HG03095 (cell line): ENCODE data around the gene GALNT11.
"Not testable (repeated sequence)": the region's sequence is repeated elsewhere in the genome, so short reads cannot be mapped to it uniquely, and the experiment has no call there.

ENCODE experiments used
- ATAC-seq: cut with Tn5 transposase; IDR thresholded peaks from one replicate; pipeline ENCODE4 v1.9.1; 2021; ENCODE audit warnings: moderate library complexity; ENCODE audit not compliant: unreplicated experiment

The GALNT11 gene

GRCh38 chr7:152025077-152025936 is at the start of gene GALNT11:
Gene GALNT11 (plus strand): TSS chr7:152025674. CDS start chr7:152094228, 68,554 bp downstream.
- peak; percentile 95 for ATAC-seq

- no peak for ATAC-seq
These were observed 46.9 kb upstream of the GALNT11 start for GRCh38 chr7:151978616-151979015.

GRCh38 chr7:151981223-151981622 is 44.3 kb upstream of the GALNT11 start:
- no peak for ATAC-seq

DNA sequence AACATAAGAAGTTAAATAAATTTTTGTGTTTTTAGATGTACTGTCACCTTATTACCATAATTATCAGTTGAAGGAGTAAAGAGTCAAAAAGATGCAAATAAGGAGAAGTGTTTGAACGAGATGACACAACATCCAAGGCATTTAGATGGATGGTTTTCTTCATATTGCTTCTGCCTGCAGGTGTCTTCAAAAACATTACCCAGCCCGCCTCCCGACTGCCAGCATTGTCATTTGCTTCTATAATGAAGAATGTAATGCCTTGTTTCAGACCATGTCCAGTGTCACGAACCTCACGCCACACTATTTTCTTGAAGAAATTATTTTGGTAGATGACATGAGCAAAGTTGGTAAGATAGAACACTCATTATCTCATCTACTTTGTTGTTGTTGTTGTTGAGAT is 42.7 kb upstream of the GALNT11 start:
- no peak for ATAC-seq

DNA sequence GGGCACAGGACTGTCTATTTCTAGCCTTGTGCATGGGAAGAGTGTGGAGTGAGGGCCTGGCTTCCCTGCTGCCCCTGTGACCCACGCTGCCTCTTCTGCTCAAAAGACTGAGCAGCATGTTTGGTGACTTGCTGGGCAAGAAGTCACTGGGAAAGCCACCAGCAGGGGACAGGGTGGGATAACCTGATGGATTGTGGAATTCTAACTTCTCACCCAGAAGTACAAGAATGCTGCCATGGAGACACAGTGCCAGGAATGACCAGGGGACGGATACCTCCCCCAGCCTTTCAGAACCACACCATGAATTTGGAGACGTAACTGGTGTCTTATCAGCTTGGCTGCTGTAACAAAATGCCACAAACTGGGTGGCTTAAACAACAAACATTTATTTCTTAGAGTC is 40.9 kb upstream of the GALNT11 start:
- no peak for ATAC-seq

DNA sequence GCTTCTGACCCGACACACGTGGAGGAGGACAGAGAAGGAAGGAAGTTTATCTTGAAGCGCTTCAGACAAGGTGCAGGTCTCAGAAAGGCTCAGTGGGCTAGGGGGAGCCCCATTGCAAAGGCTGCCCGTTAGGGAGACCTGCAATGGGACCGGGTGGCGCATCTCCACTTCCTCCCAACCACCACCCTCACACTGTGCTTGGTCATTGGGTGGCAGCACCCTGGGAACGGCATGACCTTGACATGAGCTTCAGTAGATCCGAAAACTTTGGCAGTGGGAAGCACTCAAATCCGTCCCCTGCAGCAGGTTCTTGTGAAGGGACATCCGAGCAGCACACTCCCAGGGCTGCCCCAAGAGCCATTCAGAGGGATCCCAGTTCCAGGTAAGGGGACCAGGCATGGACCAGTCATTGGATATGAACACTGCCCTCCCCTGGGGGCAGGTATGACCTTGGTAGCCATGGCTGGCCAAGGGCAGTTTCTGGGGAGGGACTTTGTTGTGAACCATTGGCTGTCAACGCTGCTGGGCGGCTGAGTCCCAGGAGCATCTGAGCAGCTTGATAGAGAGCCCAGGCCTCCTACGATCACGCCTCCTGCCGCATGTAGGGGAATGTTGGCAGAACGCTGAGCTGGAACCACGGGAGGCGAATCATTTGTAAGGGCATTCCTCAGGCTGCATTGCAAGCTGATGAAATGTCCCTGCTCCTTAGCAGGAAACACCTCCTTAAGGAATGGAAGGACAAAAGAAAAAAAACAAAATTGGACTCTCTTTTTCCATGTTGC is 37.5 kb upstream of the GALNT11 start:
- no peak for ATAC-seq

DNA sequence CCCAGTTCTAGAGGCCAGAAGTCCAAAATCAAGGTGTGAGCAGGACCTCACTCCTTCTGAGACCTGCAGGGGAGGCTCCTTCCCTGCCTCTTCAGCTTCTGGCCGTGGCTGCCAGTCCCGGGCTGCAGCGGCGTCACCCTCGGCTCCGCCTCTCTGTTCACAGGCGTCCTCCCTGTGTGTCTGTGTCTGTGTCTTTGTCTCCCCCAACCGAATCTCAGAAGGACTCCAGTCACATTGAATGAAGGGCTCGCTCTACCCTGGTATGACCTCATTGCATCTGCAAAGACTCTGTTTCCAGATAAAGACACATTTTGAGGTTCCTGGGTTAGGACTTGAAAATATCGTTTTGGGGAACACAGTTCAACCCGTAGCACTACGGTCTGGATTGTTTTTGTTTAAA is 33.1 kb upstream of the GALNT11 start:
- ATAC-seq, result no peak

DNA sequence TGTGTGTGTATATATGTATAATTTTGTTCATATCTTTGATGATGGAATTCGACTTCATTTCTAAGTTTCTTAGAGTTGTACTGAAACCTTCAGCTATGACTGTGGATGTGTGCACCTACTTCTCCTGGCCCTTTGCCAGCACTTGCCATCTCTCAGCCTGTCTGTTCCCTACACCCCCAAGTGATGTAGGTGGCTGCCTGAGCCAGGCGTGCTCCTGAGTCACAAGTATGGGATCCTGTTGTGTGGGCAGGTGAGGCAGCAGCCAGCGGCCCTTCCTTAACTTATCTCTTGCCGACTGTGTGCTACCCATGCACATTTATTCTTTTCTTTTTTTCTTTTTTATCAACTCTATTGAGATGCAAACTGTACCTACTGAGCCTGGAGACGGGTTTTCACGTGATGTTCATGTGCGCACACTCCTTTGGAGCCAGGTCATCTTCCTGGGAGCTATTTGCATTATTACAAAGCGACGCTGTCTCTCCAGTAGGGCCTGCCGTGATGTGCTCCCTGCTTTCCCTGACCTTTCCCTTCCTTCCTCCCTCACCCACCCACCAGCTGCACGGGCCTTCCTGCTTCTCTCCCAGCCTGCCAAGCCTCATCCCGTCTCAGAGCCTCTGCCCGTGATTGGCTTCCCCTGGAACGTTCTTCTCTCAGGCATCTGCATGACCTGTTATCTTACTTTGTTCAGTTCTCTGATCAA is 31.3 kb upstream of the GALNT11 start:
- ATAC-seq, result no peak

- no peak for ATAC-seq
These were observed 25.9 kb upstream of the GALNT11 start for GRCh38 chr7:151999424-152000090.

- no peak for ATAC-seq
These were observed 25.3 kb upstream of the GALNT11 start for GRCh38 chr7:152000191-152000590.

- no peak for ATAC-seq
These were observed 19.1 kb upstream of the GALNT11 start for GRCh38 chr7:152006336-152006735.

DNA sequence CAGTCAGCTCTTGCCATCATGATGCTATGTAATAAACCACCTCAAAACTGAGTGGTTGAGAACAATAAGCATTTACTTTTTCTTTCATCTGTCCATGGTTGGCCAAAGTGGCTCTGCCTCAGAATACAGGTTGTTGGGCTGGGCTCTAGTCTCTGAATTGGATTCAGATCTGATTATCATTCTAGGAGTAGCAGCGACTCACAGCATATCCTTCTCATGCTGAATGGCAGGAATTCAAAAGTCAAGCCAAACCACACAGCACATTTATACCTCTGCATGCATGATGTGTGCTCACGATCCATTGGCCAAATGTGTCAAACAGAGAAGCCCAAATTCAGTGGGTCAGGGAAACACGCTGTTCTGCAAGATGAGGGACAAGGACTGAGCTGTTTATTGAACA is 13.6 kb upstream of the GALNT11 start:
- ATAC-seq, result no peak

DNA sequence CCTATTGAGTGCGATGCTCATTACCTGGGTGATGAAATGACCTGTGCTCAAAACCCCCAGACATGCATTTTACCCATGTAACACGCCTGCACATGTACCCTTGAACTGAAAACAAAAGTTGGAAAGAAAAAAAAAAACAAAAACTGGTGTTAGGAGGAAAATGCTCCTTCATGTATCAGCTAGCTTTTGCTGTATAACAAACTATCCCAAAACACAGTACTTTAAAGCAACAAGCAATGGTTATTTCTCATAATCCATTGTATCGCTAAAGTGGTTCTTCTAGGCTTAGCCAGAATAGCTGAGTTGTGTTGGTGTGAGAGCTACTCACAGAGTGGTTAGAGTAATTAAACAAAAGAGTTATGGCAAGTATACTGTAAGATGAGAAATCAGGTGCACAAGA is 12.2 kb upstream of the GALNT11 start:
- no peak for ATAC-seq

DNA sequence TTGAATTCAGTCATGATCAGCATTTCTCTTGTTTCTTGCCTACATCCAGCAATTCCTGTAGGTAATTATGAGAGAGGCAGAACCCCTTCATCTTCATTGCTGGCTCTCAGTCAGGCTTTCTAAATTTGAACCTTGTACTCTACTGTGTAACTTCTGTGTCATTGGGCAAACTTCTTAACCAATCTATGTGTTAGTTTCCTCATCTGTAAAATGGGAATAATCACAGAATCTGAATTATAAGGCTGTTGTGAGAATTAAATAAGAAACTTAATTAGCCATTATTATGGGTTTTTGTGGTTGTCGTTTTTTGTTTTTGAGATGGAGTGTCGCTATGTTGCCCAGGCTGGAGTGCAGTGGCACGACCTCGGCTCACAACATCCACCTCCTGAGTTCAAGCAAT is 11.5 kb upstream of the GALNT11 start:
- ATAC-seq, result no peak

DNA sequence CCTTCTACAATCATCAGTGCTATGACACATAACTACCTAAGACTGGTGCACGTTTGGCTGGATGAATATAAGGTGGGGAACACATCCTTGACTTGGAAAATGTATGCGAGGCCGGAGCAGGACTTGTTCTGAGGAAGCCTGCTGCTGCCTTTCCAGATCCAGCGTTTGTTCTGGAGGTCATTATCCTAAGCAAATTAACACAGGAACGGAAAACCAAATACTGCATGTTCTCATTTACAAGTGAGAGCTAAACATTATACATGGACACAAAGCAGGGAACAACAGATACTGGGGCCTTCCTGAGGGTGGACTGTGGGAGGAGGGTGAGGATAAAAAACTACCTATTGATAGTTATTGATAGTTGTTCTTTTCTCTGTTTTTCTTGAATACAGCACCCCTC is 10.8 kb upstream of the GALNT11 start:
- ATAC-seq, result no peak

DNA sequence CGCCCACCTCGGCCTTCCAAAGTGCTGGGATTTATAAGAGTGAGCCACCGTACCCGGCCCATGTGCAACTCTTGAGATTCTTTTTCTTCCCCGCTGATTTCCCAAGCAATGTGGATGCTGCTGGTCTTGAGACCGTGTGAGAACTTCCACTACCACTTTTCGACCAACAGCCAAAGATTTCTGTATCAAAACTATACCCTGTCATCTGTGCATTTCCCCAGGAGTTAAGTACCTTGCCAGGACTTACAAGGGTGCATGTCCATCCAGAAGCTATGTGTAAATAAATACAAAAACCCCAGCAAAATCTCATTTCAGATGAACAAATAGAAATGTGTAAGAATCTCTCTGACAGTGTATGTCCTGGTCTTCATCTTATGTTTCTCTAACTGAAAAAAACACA is 9.9 kb upstream of the GALNT11 start:
- no peak for ATAC-seq

- no peak for ATAC-seq
These were observed 8.5 kb upstream of the GALNT11 start for GRCh38 chr7:152016947-152017346.

GRCh38 chr7:152017683-152018082 is 7.8 kb upstream of the GALNT11 start:
- not testable (repeated sequence) for ATAC-seq

- not testable (repeated sequence) for ATAC-seq
These were observed 3.7 kb upstream of the GALNT11 start for GRCh38 chr7:152021740-152022139.

GRCh38 chr7:152025937-152026890 is 740 bp downstream of the GALNT11 start:
- no peak for ATAC-seq
